Measurements from ENCODE around the gene HS3ST6. TPM values are rescaled to one million over a fixed set of nuclear protein-coding genes. Genes with fewer than 3 reads are reported as not detected.

Gene HS3ST6
- total and polyA plus RNA-seq, 2 of the 13 experiments (the other 11 are each of a cell fraction or from before 2014, with no cell fraction given) = not detected

GRCh38 chr16:1870365-1871082 lies 47.7 kb downstream of the HS3ST6 start (continued):
- TF ChIP-seq ARID4A (CRISPR knock-in tag; IDR thresholded peaks at IDR 0.05; ENCODE audit: borderline replicate concordance) (peak; percentile 27; the same call in 1 of the 2 replicates), AGO2 (optimal IDR thresholded peaks at IDR 0.05; ENCODE audit: low read depth, low read length) (no peak), ZBTB21 (CRISPR knock-in tag; IDR thresholded peaks at IDR 0.05) (peak; percentile 43; the same call in 1 of the 2 replicates), RARA (CRISPR knock-in tag; IDR thresholded peaks at IDR 0.05) (peak; percentile 95), MTF2 (CRISPR knock-in tag; IDR thresholded peaks at IDR 0.05; ENCODE audit: borderline replicate concordance) (no peak), ZNF773 (CRISPR knock-in tag; IDR thresholded peaks at IDR 0.05; ENCODE audit: borderline replicate concordance) (no peak), BCL6 (CRISPR knock-in tag; IDR thresholded peaks at IDR 0.05) (peak; percentile 24; the same call in 1 of the 2 replicates), ZNF207 (IDR thresholded peaks at IDR 0.05; ENCODE audit: borderline replicate concordance) (no peak), PCBP1 (IDR thresholded peaks at IDR 0.05; ENCODE audit: borderline replicate concordance, low read depth, low read length) (no peak), ZMYM2 (CRISPR knock-in tag; IDR thresholded peaks at IDR 0.05) (no peak), ZNF691 (CRISPR knock-in tag; IDR thresholded peaks at IDR 0.05; ENCODE audit: borderline replicate concordance, low read depth) (no peak), SNAPC4 (CRISPR knock-in tag; IDR thresholded peaks at IDR 0.05) (no peak), CERS6 (CRISPR knock-in tag; IDR thresholded peaks at IDR 0.05) (no peak), SOX13 (IDR thresholded peaks at IDR 0.05) (no peak), SOX13 (CRISPR knock-in tag; conservative IDR thresholded peaks at IDR 0.05 in 1 of 2, IDR thresholded peaks at IDR 0.05 in 1 of 2) (peak in 1 of 2 experiments; percentile 48; a peak in 1 of 4 replicates), ZKSCAN8 (CRISPR knock-in tag; IDR thresholded peaks at IDR 0.05; ENCODE audit: borderline replicate concordance) (no peak)
- TF ChIP-seq, protein P1, sequence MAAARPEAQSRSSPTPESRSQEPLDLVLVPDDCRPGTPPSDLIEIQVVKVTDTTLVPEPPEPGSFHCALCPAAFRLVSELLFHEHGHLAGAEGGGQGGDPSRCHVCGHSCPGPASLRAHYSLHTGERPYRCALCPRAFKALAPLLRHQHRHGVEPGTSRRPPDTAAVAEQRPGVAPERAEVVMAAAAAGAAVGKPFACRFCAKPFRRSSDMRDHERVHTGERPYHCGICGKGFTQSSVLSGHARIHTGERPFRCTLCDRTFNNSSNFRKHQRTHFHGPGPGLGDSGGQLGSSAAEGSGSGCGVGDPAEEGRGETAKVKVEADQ (CRISPR knock-in tag; IDR thresholded peaks at IDR 0.05; ENCODE audit: borderline replicate concordance) = no peak
